Astrocyte of the cerebellum (primary cell): Measurements from ENCODE around the gene SHMT2.

Experiments used
- DNase-seq: peaks from one replicate; pipeline ENCODE4 v3.0.0-alpha.2; 2011; ENCODE audit warnings: low read depth
- H3K4me3 ChIP-seq: 2 replicates; pipeline ENCODE4 v1.5.1; 2011; ENCODE audit warnings: mild to moderate bottlenecking, low read depth, low read length, moderate library complexity
- in situ Hi-C: cut with HindIII; loops from 2 replicates; pipeline ENCODE4 v1.10.0; 2017; ENCODE audit warnings: low sequenced_read_pairs
- TF ChIP-seq, protein P1 (sequence below): IDR thresholded peaks from 2 replicates; pipeline ENCODE4 v1.5.1; 2012; ENCODE audit warnings: low read length, low read depth, moderate library complexity, mild to moderate bottlenecking; ENCODE audit errors: missing control alignments

SHMT2 gene

GRCh38 chr12:57211791-57212700 lies 17.5 kb upstream of the SHMT2 start:
- TF ChIP-seq, protein P1, sequence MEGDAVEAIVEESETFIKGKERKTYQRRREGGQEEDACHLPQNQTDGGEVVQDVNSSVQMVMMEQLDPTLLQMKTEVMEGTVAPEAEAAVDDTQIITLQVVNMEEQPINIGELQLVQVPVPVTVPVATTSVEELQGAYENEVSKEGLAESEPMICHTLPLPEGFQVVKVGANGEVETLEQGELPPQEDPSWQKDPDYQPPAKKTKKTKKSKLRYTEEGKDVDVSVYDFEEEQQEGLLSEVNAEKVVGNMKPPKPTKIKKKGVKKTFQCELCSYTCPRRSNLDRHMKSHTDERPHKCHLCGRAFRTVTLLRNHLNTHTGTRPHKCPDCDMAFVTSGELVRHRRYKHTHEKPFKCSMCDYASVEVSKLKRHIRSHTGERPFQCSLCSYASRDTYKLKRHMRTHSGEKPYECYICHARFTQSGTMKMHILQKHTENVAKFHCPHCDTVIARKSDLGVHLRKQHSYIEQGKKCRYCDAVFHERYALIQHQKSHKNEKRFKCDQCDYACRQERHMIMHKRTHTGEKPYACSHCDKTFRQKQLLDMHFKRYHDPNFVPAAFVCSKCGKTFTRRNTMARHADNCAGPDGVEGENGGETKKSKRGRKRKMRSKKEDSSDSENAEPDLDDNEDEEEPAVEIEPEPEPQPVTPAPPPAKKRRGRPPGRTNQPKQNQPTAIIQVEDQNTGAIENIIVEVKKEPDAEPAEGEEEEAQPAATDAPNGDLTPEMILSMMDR = no peak
- in situ Hi-C loops = no loop called here
- no peak overlapping the region for H3K4me3 ChIP-seq
- DNase-seq = no peak

DNA sequence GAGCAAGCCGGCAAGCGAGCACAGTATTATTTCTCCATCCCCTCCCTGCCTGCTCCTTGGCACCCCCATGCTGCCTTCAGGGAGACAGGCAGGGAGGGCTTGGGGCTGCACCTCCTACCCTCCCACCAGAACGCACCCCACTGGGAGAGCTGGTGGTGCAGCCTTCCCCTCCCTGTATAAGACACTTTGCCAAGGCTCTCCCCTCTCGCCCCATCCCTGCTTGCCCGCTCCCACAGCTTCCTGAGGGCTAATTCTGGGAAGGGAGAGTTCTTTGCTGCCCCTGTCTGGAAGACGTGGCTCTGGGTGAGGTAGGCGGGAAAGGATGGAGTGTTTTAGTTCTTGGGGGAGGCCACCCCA lies 16.8 kb upstream of the SHMT2 start:
- DNase-seq = no peak
- no peak overlapping the region for H3K4me3 ChIP-seq
- in situ Hi-C loops = no loop called here
- TF ChIP-seq, protein P1 = no peak

DNA sequence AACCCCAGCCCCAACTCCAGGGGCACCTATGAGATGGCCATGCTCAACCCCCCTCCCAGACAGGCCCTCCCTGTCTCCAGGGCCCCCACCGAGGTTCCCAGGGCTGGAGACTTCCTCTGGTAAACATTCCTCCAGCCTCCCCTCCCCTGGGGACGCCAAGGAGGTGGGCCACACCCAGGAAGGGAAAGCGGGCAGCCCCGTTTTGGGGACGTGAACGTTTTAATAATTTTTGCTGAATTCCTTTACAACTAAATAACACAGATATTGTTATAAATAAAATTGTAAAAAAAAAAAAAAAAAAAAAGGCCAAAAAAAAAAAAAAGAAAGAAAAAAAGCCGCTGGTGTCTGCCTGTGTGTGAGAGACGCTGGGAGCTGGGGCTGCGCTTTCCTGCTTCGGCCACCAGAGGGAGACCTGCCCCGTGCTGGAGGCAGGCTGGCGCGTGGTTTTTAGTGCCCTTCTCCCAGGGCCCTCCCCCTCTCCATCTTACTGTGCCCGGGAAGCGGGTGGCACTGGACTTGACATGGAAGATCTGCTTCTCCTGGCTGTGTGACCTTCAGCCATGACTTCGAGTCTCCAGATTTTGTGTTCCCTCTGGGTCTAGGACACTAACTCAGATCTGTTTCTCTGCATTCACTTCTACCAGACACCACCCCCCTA lies 16.3 kb upstream of the SHMT2 start:
- TF ChIP-seq, protein P1 = peak; percentile 98
- H3K4me3 ChIP-seq = no peak overlapping the region
- peak; percentile 57 for DNase-seq
- in situ Hi-C loops = no loop called here

GRCh38 chr12:57213763-57214397 lies 15.6 kb upstream of the SHMT2 start:
- no peak overlapping the region for H3K4me3 ChIP-seq
- in situ Hi-C loops = no loop called here
- DNase-seq = no peak
- TF ChIP-seq, protein P1 = no peak

DNA sequence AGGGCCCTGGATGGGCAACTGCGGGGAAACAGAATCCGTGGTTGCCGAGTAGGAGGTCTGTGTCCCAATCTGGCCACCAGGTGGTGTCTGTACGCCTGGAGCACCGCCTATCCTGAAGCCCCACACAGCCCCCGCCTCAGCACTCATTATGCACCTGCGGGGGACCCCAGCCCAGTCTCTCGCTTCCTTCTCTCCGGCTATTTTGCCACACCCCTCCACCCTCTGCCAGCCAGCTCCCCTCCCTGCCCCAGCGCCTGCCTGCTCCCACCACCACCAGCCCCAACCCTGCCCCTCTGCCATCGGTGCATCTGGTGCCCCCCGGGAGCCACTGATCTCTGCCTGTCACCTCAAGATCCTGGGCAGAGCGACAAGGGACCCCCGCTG lies 15.1 kb upstream of the SHMT2 start:
- no peak overlapping the region for H3K4me3 ChIP-seq

GRCh38 chr12:57215065-57215464 lies 14.4 kb upstream of the SHMT2 start:
- TF ChIP-seq, protein P1 = no peak
- in situ Hi-C loops = no loop called here
- no peak overlapping the region for H3K4me3 ChIP-seq
- DNase-seq = no peak

More for the DNA sequence above, 15.1 kb upstream of the SHMT2 start:
- in situ Hi-C loops = no loop called here
- TF ChIP-seq, protein P1 = peak; percentile 76
- DNase-seq = no peak
